C4-2B (cell line): ENCODE data around the gene SGMS2.
"Not testable (repeated sequence)": the region's sequence is repeated elsewhere in the genome, so short reads cannot be mapped to it uniquely, and the experiment has no call there.

Source experiments
- H3K27ac ChIP-seq: fragments of 450-650 bp; 2 replicates; pipeline ENCODE4 v1.5.1; 2017
- CTCF ChIP-seq: fragments of 450-650 bp; conservative IDR thresholded peaks from 2 replicates; pipeline ENCODE4 v1.5.1; 2017; ENCODE audit warnings: mild to moderate bottlenecking
- ZFX ChIP-seq: fragments of 450-650 bp; IDR thresholded peaks from 2 replicates; pipeline ENCODE4 v1.6.1; 2017

The SGMS2 gene

DNA sequence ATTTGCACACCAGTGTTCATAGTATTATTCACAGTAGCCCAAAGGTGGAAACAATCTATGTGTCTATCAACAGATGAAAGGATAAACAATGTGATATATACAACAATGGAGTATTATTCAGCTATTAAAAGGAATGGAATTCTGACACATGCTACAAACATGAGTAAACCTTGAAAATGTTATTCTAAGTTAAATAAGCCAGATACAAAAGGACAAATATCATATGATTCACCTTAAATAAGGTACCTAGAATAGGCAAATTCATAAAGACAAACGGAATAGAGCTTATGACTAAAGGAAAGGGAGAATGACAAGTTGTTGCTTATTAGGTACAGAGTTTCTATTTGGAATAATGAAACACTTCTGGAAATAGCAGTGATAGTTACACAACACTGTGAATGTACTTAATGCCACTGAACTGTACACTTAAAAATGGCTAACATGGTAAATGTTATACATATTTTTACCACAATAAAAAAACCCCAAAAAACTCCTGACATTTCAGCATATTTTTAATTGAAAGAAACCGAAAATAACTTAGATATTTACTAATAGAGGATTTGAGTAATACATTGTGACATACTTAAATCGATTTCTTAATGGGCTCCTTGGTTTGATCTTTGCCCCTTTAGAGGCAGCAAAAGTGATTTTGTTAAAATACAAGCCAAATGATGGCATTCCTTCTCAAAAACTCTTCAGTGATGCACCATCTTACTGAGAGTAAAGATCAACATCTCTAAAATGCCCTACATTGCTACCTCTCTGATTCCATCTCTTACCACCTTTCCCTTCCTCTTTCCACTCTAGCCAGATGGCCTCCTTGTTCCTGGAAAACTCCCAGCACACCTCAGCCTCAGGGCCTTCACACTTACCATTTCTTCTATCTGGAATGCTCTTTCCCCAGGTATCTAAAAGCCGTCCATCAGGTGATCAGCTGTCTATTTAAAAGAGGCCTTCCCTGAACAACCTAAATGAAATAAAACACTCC, 98.0 kb downstream of the SGMS2 start:
- TF ChIP-seq ZFX, result no peak
- no peak for TF ChIP-seq CTCF
- H3K27ac ChIP-seq, result no peak overlapping the region

DNA sequence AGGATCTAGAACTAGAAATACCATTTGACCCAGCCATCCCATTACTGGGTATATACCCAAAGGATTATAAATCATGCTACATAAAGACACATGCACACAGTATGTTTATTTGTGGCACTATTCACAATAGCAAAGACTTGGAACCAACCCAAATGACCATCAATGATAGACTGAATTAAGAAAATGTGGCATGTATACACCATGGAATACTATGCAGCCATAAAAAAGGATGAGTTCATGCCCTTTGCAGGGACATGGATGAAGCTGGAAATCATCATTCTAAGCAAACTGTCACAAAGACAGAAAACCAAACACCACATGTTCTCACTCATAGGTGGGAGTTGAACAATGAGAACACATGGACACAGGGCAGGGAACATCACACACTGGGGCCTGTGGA, 101.0 kb downstream of the SGMS2 start:
- H3K27ac ChIP-seq, result not testable (repeated sequence)

GRCh38 chr4:107926875-107927274, 102.1 kb downstream of the SGMS2 start:
- not testable (repeated sequence) for H3K27ac ChIP-seq

DNA sequence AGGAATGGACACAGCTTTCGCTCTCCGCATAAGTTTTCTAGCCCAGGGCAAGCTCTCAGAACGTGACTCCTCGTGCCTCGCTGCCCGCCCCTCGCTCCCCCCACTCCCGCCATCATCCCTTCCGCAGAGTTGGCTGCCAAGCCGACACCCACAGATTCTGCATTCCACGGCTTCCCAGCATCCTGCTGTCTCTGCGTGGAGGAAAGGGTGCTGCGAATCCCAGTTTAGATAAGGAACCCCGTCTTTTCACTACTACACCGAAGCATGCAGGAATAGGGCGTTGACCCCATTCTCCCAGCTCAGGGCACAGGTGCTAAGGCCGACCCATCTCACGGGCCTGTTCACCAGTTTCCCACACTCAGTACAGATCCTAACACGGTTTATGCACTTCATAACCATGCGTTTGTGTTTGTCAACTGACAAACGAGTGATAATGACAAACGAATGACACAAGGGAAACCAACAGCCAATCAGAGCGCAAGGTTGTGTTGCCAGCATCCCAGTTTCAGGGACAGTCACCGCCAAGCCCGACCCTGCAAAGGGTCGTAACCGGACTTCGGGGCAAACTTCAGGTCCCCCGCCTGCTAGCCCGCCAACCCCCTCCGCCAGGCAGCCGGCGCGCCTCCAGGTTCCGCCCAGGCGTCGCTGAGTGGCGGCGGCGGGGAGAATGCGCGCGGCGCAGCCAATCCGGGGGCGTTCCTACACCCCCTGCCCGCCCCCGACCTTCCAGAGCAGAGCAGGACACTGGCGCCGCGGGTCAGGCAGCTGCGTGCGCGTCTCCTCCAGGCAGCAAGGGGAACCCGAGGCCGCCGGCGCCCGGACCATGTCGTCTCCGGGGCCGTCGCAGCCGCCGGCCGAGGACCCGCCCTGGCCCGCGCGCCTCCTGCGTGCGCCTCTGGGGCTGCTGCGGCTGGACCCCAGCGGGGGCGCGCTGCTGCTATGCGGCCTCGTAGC, 106.4 kb downstream of the SGMS2 start, which contains the start of gene CYP2U1:
Gene CYP2U1 (plus strand): TSS at position 729 of the 954 bp plus-strand sequence. CDS start 95 bp downstream, at position 824.
- peak within 1 kb of the TSS; percentile 72 for H3K27ac ChIP-seq
- TF ChIP-seq ZFX (no peak; the same call in 1 of the 2 replicates), CTCF (peak; percentile 25)

GRCh38 chr4:107931775-107932321, 107.1 kb downstream of the SGMS2 start:
- TF ChIP-seq ZFX (peak; percentile 47), CTCF (peak; percentile 6; the same call in 1 of the 2 replicates)
- H3K27ac ChIP-seq, result peak overlapping the region; percentile 72

DNA sequence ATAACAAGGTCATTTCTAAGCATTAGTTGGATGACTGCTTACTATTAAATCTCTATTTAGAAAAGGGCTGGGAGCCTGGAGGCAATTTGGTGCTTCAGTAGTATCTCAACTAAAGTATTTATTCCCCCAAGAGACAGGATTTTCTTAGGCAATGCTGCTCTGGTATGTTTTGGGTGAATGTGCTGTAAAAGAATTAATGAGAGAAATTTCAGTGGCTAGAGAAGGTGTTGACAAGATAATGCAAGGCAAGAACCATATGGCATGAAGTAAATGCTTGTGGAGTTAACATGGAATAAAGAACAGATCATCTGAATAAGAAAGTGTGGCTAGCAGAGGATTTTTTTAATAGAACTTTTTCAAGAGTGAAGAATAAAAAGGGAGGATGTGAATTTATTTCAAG, 110.5 kb downstream of the SGMS2 start:
- no peak for TF ChIP-seq CTCF
- no peak for TF ChIP-seq ZFX
- H3K27ac ChIP-seq, result no peak overlapping the region

DNA sequence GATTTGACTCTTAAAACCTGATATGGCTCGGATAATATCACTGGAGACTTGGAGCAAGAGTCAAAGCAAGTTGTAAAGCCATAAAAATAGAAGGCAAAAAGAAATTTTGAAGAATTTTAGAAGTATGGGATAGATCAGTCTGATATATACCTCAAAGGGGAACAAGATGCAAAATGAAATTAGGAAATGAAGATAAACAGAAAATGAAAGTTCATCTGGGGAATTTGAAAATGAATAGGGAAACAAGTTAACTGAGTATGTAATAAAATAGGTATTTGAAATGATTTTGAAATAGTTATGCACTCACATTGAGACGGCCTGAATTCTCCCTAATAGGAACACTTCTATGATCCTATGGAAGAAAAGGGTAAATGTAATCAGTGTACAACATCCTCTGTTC, 112.3 kb downstream of the SGMS2 start:
- no peak overlapping the region for H3K27ac ChIP-seq
- TF ChIP-seq CTCF, result no peak
- TF ChIP-seq ZFX, result no peak

- no peak overlapping the region for H3K27ac ChIP-seq
- TF ChIP-seq CTCF, result no peak
- TF ChIP-seq ZFX, result no peak
Measured at GRCh38 chr4:107939307-107939706, 114.6 kb downstream of the SGMS2 start.
